ENCODE data around the gene CERS1. TPM values are rescaled to one million over a fixed set of nuclear protein-coding genes. Genes with fewer than 3 reads are reported as not detected.

CERS1 gene
- total RNA-seq, 1 donor from 2014 or later, result 1.8 TPM

DNA sequence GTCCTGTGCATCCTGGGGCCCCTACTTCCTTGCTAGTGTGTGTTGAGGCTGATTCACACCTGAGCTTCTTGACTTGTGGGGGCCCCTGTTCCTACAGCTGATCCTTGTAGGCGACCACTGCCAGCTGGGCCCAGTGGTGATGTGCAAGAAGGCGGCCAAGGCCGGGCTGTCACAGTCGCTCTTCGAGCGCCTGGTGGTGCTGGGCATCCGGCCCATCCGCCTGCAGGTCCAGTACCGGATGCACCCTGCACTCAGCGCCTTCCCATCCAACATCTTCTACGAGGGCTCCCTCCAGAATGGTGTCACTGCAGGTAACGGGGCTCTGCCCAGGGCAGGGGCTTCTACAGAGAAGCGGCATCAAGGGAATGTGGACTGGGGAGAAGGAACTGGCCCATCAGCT lies 38.7 kb downstream of the CERS1 start:
- no peak for DNase-seq (ENCODE audit: low spot score)

GRCh38 chr19:18856385-18857126 lies 39.4 kb downstream of the CERS1 start:
- no peak for DNase-seq (ENCODE audit: low spot score)

DNA sequence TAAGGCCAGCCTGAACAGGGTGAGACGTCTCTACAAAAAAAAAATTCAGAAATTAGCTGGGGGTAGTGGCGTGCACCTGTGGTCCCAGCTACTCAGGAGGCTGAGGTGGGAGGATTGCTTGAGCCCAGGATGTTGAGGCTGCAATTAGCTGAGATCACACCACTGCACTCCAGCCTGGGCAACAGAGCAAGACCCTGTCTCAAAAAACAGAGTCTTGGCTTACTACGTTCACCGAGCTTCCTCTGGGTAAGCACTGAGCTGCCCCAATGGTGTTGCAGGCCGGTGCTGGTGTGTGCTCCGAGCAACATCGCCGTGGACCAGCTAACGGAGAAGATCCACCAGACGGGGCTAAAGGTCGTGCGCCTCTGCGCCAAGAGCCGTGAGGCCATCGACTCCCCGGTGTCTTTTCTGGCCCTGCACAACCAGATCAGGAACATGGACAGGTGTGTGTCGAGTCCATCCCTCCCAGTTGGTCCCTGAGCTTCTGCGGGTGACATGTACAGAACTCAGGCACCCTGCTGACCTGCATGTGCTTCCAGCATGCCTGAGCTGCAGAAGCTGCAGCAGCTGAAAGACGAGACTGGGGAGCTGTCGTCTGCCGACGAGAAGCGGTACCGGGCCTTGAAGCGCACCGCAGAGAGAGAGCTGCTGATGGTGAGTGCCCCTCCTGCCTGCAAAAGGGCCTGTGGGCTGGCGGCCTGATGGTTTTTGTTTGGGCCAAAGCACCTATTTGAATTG lies 40.1 kb downstream of the CERS1 start:
- no peak for DNase-seq (ENCODE audit: low spot score)

DNA sequence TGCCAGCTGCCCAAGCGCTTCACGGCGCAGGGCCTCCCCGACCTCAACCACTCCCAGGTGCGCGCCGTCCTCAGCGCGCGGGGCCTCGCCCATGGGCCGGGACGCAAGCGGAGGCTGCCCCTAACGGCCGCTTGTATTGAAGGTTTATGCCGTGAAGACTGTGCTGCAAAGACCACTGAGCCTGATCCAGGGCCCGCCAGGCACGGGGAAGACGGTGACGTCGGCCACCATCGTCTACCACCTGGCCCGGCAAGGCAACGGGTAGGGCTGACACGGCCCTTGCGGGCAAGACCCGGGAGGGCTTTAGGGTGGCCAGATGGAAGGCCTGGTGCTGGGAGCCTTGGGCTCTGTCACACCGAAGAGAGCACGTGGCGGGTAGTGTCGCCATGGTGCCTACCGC lies 41.0 kb downstream of the CERS1 start:
- no peak for DNase-seq (ENCODE audit: low spot score)

- DNase-seq (ENCODE audit: low spot score), result no peak
These were observed 42.1 kb downstream of the CERS1 start for GRCh38 chr19:18853755-18854427.

DNA sequence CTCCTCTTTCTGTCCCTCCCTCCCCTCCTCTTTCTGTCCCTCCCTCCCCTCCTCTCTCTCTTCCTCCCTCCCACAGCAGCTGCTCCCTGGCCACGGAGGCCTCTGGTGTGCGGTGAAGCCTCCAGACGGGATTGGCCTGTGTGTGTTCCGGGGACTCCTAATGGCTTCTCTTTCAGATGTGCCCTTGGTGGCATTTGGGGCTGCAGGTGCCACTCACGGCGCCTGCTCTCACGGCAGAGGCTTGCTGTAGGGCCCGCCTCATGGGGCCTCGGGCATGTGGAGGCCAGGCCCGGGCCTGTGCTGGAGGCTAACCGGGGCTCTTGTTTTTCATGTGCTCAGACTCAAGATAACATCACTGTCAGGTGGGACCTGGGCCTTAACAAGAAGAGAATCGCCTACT lies 43.3 kb downstream of the CERS1 start:
- no peak for DNase-seq (ENCODE audit: low spot score)

DNA sequence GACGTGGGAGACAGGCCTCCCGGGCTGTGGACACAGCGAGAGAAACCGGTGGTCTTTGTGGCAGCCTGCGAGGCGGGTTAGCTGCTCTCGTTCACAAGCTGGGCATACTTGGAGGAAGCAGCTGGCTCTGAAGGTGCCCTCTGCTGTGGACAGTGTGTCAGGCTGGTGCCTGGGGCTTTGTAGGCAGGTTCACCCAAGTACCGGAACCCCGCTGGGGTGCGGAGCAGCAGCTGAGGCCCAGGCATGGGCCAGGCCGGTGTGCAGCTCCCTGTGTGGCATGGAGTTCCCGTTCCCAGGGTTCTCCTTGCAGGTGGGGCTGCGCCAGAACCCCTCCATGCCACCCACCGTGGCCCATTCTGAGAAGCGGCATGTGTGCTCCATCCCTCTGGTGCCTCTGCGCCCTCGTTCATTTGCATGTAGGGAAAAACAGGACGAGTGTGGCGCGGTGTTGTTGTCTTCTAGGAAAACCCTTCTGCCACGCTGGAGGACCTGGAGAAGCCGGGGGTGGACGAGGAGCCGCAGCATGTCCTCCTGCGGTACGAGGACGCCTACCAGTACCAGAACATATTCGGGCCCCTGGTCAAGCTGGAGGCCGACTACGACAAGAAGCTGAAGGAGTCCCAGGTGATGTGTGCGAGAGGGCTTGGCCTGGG lies 44.2 kb downstream of the CERS1 start:
- no peak for DNase-seq (ENCODE audit: low spot score)

- DNase-seq (ENCODE audit: low spot score), result no peak
These were observed 45.2 kb downstream of the CERS1 start for GRCh38 chr19:18850471-18851375.

- DNase-seq (ENCODE audit: low spot score), result no peak
These were observed 46.0 kb downstream of the CERS1 start for GRCh38 chr19:18849838-18850400.

DNA sequence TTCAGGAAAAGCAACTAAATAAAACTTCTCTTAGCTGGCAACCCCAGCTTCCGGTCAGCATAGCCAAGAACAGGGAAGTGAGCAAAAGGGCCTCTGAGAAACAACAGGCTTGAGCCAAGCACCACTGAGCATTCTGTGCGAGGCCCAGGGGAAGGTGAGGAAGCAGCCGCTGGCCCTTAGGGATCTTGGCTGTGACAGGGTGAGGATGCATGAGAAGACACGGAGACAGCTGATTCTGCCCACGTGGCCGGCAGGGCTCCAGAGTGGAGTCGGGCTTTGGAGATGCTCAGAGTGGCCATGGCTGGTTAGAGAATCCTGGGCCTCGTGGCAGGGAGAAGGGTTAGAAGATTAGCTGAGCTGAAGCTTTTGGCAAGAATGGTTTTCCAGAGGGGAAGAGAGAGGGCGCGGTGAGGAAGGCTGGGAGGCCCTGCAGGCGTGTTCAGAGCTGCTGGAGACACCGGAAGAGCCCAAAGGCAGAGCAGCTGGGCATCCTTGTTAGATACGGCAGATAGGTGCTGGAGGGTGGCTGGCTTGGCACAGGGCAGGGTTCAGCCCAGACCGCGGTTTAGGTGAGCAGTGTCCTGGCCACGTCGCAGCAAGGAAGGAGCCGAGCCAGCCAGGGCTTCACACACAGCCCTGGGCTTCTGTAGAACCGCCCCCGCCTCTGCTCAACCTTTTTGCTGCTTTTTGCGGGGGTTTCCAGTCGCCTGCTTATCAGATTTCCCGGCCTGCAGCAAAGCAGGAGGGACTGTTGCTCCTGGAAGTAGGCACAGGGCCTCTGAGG lies 46.9 kb downstream of the CERS1 start:
- DNase-seq (ENCODE audit: low spot score), result peak; percentile 67

DNA sequence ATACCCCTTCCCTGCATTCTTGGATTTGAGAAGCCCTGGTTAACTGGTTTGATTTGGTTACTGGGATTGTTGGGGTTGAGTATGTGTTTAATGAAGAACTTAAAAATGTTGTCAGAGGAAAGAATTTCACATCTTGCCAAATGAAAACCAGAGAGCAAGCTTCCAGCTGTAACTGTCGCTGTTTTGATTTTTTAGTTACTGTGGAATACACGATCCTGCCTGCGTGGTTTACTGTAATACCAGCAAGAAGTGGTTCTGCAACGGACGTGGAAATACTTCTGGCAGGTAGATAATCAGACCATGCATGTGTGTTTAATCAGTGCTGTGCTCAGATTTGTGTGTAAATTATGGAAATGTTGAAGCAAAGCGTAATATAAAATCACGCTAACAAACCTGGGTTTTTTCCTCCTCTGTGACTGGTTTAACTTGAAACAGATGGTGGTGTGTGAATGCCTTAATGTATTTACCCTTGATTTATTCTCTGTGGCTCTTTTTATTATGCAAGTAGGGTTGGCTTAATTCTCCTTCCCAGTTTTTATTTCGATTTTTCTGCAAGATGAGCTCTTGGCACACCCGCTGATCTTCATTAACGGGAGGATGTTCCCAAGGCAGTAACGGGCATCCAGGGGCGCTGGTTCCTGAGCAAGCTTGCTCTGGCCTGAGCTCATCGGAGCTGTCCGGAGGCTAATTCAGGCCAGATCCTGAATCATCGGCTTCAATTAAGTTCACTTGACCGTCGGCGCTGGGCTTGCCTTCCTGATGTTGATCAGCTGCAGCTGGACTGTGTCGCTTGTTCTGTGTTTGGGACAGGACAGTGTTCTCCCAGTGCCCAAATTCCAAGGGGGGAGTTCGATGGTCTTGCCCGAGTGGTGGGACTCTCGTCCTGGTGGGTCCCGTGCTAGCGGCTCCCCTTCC lies 48.2 kb downstream of the CERS1 start:
- DNase-seq (ENCODE audit: low spot score), result no peak

GRCh38 chr19:18846862-18847548 lies 49.0 kb downstream of the CERS1 start:
- peak; percentile 81 for DNase-seq (ENCODE audit: low spot score)

- DNase-seq (ENCODE audit: low spot score), result no peak
These were observed 50.0 kb downstream of the CERS1 start for GRCh38 chr19:18845961-18846360.

DNA sequence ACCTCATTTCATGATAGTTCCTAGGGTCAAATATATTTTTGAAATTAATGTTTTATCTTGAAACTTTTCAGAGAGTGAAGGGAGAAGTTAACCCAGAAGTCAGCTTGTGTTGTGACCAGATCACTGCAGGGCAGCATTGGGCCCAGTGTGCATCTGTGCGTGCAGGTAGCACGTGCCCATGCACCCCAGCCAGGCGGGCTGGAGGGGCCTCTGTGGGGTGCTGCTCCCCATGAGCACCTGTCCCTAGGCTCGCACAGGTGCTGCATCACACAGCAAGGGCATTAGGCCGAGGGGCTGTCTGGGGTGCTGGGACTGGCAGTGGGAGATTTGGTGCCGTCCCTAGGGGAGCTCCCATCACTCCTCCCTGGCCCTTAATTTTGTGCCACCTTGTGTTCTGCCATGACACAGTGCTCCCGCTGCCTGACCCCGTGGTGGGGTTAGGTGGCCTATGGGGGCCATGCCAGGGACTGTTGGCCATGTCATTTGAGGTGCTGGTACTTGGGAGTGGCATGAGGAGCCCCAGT lies 51.1 kb downstream of the CERS1 start:
- DNase-seq (ENCODE audit: low spot score), result no peak

DNA sequence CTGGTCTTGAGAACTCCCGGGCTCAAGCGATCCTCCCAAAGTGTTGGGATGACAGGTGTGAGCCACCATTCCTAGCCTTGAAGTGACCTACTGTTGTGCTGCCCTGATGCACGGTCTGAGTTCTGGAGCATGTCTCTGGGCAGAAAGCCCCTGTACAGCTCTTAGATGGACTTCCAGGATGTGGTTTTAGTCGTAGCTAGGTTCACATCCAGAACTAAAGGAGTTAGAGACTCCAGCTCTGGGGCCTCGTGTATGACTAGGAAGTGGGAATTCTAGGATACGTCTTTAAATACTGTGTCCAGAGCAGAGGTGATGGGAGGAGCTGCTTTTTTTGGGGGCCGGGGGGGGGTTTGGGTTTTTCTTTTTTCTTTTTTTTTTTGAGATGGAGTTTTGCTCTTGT lies 52.0 kb downstream of the CERS1 start:
- no peak for DNase-seq (ENCODE audit: low spot score)

- DNase-seq (ENCODE audit: low spot score), result no peak
These were observed 53.8 kb downstream of the CERS1 start for GRCh38 chr19:18842166-18842565.

GRCh38 chr19:18841400-18841799 lies 54.6 kb downstream of the CERS1 start:
- DNase-seq (ENCODE audit: low spot score), result no peak

Measured in mucosa of gallbladder (tissue), 1 donor.